SKM-1 treated with dmso at 0.1 percent for 144 hours (cell line): ENCODE data around the gene ALDOA.

ENCODE experiments used
- DNase-seq: peaks from one replicate; lab custom pipeline; 2025; ENCODE audit not compliant: unreplicated experiment; lab: John Stamatoyannopoulos, UW

Gene ALDOA

GRCh38 chr16:30088832-30089624 is 23.5 kb downstream of the ALDOA start:
- no peak for DNase-seq

- no peak for DNase-seq
Observed at GRCh38 chr16:30090610-30091331, 25.2 kb downstream of the ALDOA start.

DNA sequence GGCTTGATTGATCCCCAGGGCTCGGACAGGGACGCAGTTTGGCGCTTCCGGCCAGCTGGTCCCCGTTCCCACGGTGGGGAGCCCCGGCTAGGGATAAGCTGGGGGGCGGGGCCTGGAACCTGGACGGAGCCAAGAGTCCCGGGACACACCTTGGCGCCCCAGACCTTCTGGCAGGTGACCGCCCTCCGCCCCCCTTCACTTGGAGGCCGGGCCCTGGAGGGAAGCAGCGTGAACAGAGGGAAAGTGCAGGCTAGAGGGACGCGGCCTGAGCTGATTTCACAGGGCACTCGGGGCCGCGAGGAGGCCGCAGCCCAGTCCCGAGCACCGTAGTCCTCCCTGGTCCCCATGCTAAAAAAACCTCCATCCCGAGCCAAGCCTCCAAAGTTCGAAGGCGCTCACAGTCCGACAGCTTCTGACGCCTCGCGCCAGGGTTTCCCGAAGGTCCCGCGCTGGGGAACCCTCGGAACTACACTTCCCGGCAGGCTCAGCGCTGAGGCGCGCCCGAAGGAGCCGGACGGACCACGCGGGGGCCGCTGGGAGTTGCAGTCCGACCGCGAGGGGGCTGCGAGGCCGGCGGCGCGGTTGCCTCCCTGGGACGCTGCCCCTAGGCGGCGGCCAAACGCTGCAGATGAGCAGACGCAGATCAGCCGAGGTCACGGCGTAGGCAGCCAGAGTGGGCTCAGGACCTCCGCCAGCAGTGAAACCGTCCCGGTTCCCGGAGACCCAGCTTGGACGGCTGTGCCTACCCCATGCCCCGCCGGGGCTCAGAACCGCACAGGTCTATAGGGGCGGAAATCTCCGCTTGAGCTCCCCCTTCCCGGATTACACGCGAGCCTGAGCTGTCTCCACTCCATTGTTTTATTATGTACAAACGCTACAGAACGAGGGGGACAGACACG is 26.2 kb downstream of the ALDOA start, which contains the start of gene TBX6:
TBX6 (minus strand) TSS at position 451 of the 899 bp plus-strand sequence. CDS start 731 bp downstream, outside the sequence.
- peak; percentile 92 for DNase-seq

- peak; percentile 99 for DNase-seq
Observed at GRCh38 chr16:30092373-30093010, 26.9 kb downstream of the ALDOA start.

DNA sequence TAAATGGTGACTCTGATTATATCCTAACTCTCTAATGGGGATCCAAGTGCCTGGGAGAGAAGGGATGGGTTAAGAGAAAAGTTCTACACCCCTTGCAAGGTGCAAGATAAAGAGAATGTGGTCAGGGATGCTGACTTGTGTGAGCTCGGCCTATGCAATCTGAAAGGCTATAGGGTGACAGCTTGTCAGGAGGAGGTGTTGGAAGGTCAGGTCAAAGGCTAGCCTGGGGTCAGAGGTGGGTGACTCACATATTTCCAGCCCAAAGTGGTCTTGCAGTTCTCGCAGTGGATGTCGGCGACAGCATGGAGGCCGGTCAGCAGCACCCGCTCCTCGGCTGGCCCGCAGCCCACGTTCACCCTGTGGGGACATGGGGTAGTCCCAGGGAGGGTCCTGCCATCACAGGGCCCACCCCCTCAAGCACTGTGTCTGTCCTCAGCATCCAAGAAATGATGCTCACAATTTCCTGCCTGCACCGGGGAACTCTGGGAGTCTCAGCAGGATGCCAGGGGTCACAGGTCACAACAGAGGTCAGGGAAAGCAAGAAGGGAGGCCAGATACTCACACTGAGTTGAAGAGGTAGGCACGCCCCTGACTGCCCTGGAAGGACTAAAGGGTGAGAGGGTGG is 29.1 kb downstream of the ALDOA start:
- DNase-seq: no peak

DNA sequence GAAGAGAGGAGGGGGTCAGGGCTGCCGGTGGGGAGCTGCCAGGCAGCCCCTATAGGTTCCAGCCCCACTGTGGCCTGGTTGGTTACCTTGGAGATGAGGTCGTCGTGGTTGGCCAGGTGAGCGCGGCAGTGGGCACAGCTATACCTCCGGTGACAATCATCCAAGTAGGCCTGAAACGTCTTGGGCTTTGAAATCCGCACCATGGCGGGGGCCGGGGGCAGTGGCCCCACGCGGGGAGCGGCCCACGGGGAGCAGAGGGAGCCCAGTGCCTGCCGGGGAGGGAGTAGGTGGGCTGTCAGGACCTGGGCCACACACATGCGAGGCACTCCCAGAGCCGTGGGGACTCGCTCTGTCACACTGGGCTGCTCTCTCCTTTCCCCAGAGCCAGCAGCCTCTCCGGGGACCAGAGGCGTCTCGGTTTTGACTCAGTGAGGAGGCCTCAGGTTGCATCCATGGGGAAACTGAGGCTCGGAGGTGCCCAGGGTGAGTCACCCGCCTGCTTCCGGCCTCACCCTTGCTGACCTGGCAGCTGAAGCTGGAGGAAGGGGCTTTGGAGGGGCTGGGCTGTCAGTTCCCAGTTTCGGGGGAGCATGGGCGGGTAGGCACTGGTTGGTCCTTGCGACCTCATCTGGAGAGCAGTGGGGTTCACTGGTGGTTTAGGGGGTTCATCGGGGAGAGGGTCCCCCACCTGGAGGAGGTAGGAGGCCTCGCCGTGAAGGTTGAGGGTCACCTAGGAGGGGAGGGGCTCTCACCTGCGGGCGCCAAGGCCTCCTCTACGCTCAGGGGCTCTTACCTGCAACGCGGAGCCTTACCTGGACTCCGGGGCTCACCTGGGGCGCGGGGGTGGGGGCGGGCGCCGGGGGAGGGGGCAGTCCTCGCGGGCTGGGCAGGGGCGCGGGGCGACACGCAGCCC is 29.9 kb downstream of the ALDOA start:
- no peak for DNase-seq

DNA sequence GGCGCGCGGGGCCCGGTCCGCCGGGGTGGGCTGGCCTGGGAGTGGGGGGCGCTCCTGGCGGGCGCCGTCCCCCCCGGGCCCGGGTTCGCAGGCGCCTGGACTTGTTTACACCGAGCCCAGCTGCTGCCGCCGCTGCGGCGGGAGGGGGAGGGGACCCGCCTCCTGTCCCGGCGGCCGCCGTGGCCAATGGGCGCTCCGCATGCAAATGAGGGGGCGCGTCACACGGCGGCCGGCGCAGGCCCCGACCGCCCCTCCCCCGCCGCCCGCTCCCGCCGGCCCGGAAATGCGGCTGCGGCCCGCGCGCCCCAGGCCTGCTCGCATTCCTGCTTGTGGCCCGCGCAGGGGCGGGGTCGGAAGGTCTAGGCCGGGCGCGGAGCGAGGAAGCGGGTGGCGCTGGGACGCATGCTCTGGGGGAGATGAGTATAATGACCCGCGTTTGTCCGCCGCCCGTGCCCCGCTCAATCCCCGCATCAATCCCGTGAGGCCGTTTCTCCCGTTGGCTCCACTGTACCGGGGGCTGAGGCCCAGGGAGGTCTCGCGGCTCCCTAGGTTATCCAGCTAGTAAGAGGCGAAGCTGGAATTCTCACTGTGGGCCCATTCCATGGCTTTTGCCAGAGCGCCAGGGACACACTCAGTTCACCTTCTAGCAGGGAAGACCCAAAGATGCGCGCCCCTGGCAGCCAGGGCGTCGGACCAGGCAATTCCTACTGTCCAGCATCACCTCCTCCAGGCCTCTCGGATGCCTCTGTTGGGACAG is 30.7 kb downstream of the ALDOA start, which contains the start of gene YPEL3:
YPEL3 (minus strand) TSS at position 109 of the 757 bp plus-strand sequence. CDS start 731 bp downstream, outside the sequence.
- no peak for DNase-seq

GRCh38 chr16:30096862-30097563 is 31.5 kb downstream of the ALDOA start:
- DNase-seq: peak; percentile 99

DNA sequence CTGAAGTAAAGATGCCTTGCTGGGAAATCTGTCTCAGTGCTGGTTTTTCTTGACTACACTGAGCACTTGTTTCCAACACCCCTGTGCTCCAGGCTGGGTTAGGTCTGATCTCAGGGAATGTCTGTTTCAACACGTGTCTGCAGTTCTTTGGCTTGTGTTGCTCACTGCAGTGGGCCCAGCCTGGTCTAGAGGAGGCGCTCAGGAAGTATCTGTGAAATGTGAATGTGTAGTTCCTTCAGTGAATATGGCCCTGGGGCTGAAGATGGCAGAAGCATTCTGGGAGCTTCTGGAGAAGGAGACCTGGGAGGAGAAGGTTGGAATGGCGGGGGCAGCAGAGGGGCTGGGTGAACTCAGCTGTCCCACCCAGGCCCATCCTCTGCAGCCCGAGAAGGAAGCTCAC is 38.5 kb downstream of the ALDOA start:
- no peak for DNase-seq

DNA sequence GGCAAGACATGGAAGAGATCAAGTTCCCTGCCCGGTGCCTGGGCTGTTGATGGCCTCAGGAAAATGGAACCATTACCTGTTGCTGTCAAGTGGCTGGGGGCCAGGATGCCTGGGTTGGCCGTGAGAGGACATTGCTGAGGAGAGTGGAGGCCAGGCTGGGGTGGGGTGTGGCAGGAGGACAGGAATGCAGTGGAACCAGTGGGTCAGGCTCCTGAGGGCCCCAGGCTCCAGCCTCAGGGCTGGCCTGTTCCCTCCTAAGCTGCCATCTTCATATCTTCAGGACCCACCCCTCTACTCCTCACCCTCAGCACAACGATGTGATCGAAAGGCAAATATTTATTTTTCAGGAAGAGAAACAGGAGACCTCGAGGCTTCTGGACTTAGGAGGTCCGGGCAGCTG is 38.9 kb downstream of the ALDOA start:
- no peak for DNase-seq

- no peak for DNase-seq
Observed at GRCh38 chr16:30108059-30108850, 42.7 kb downstream of the ALDOA start.

- no peak for DNase-seq
Observed at GRCh38 chr16:30110661-30111060, 45.1 kb downstream of the ALDOA start.

DNA sequence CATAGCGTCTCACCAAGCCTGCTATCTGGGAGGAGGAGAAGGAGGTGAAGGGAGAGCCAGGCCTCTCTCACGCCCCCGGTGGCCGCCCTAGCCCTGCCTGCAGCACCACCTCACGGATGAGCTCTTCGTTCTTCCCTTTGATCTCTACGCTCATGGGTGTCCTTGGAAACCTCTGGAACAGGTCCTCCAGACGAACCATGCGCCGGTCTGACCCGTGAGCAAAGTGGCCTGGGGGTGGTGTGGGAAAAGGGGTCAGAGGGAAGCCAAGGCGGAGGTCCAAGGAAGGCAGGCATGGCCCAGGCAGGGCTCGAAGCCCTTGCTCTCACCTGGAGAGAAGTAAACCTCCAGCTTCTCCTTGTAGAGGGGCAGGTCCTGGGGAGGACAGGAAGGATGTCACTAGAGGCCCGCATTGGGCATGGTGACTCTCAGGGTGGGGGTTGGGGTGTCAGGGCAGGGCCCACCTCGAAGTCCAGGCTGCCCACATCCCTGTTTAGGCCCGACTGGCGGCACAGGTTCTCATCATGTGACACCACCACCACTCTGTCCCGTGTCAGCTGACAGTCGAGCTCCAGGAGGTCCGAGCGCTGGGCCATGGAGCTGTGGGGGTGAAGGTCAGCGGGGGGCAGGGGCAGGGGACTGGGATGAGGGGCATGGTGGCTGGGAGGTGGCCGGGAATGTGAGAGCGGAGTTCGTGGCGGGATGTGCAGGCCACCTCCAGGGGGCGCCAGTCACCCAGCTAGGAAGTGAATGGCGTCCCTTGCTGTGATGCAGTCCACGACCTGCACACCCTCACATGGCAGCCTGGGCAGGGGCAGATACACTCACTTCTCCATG is 46.9 kb downstream of the ALDOA start:
- DNase-seq: peak; percentile 65

GRCh38 chr16:30113031-30113710 is 47.6 kb downstream of the ALDOA start, which contains the start of gene GDPD3:
GDPD3 (minus strand) TSS chr16:30113537; CDS start chr16:30113478, 59 bp downstream.
- no peak for DNase-seq

- DNase-seq: no peak
Observed at GRCh38 chr16:30113711-30114333, 48.3 kb downstream of the ALDOA start.
